Stimulated activated CD4-positive, alpha-beta T cell treated with anti-CD3 and anti-CD28 coated beads, TNF-alpha, amount 100 ng/mL, for 4 hours (primary cell): ENCODE results near the gene KHNYN.
"Not testable (repeated sequence)": the region's sequence is repeated elsewhere in the genome, so short reads cannot be mapped to it uniquely, and the experiment has no call there.

Experiments
- DNase-seq, 3 experiments: peaks; one replicate each; pipeline ENCODE4 v3.0.0-alpha.2; 2020; ENCODE audit warnings: low read depth in 3 of 3

KHNYN gene

DNA sequence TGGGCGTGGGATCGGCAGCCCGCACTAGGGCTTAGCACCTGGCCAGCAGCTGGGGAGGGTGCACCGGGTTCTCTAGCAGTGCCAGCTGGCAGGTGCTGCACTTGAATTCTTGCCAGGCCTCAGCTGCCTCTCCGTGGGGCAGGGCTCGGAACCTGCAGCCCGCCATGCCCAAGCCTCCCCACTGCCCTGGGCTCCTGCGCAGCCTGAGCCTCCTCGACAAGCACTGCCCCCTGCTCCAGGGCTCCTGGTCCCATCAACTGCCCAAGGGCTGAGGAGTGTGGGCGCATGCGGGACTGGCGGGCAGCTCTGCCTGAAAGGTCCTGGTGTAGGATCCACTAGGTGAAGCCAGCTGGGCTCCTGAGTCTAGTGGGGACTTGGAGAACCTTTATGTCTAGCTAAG lies 43.5 kb downstream of the KHNYN start:
- no peak for DNase-seq

DNA sequence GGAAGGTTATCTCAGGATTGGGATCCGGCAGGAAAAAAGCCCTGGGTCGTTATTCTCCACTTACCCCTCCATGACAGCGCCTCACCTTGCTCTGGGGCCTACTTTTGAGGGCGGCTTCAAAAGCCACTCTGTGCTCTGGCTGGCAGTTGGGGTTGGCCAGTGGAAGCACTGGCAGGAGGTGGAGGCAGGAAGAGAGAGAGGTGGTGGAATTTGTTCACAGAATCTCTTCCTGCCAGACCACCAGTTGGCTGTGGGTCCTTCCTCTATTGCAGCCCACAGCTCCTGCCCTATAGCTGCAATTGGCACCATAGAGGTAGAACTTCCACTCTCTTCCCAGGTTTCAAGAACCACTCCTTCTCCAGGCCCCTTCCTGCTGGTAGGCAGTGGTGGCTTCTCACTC lies 45.5 kb downstream of the KHNYN start:
- DNase-seq: no peak

DNA sequence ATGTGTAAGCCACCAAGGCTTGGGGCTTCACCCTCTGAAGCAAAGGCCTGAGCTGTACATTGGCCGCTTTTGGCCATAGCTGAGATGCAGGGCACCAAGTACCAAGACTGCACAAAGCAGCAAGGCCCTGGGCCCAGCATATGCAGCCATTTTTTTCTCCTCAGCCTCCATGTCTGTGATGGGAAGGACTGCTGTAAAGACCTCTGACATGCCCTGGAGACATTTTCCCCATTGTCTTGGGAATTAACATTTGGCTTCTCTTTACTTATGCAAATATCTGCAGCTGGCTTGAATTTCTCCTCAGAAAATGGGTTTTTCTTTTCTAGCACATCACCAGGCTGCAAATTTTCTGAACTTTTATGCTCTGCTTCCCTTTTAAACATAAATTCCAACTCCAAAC lies 50.2 kb downstream of the KHNYN start:
- not testable (repeated sequence) for DNase-seq

DNA sequence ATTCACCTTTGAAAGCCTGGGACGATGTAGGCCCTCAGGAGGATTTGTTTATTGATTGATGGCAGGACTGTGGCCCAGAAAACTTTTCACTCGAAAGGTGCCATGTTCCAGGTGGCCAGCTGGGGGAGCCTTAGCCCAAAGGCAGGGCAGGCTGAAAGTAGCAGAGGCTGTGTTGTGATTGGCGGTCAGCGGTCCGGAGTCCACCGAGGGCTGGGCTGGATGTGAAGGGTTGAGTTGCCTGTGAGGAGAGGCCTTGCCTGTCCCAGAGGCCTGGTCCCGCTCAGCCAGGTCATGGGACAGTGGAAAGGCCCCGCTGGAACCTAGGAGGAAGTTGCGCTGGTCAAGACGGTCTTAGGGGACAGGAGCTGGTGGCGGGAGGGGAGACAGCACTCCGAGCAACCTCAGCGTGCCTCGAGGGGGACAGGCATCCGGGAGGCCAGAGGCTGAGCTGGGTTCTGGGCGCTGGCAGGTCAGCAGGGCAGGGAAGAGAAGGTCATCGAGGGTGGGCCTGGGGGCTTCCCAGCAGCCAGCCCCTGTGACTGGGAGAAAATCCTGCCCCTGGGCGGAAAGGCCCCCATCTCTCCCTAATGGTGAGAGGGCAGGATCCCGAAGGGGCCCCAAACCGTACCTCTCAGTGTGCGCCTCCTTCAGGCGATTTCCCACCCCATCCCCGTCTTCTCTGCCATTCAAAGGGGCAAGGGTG lies 52.0 kb downstream of the KHNYN start:
- peak in 2 of 3 experiments; percentile 9 to 26 for DNase-seq

DNA sequence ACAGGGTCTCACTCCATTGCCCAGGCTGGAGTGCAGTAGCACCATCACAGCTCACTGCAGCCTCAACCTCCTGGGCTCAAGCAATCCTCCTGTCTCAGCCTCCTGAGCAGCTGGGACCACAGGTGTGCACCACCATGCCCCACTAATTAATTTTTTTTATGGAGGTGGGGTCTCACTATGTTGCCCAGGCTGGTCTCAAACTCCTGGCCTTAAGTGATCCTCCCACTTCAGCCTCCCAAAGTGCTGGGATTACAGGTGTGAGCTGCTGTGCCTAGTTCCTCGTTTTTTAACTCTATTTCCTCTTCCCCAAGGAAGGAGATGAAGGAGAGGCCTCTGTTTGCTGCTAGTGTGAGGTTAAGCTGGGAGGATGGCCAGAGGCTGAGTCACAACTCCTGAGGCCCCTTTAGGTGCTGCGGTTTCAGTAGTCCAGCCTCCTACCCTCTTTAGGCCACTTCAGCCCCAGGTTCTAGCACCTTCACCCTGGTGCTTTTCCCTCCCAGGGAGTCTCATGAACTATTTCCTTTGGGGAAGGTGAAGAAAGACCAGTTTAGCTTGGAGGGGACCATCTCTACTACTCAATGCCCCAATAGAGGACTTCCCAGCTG lies 53.0 kb downstream of the KHNYN start:
- DNase-seq: not testable (repeated sequence)

DNA sequence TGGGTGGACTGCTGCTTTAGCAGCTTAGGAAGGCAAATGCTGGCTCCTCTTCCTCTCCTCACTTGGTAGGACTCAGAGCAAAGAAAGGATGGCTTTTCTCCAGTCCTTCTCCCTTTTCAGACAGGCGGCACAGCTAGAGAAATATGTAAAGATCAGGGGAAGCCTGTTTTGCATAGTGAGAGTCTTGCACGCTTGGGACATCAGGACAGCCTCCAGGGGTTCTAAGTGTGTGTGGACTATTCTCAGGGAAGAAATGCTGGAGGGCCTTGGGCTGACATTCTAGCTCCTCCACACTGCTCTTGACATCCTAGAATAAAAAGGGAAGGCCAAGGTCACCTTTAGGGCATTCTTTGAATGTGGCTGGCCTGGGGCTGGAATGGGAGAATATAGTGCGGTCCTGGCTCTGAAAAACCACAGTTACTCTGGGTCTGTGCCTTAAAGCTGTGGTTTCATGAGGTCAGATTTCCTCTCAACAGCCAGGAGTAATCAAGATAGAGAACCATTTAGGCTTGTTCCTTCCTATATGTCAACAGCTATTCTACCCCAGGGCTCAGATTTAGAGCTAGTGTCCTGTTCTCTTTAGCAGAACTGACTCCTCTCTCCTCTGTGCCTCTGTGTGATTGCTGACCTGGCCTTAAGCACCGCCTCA lies 54.0 kb downstream of the KHNYN start:
- no peak for DNase-seq
